ENCODE results near the gene SLC35E1. TPM values are rescaled to one million over a fixed set of nuclear protein-coding genes. Genes with fewer than 3 reads are reported as not detected.

SLC35E1 gene
- total RNA-seq, 1 experiment from 2014 or later = 35.8 TPM

DNA sequence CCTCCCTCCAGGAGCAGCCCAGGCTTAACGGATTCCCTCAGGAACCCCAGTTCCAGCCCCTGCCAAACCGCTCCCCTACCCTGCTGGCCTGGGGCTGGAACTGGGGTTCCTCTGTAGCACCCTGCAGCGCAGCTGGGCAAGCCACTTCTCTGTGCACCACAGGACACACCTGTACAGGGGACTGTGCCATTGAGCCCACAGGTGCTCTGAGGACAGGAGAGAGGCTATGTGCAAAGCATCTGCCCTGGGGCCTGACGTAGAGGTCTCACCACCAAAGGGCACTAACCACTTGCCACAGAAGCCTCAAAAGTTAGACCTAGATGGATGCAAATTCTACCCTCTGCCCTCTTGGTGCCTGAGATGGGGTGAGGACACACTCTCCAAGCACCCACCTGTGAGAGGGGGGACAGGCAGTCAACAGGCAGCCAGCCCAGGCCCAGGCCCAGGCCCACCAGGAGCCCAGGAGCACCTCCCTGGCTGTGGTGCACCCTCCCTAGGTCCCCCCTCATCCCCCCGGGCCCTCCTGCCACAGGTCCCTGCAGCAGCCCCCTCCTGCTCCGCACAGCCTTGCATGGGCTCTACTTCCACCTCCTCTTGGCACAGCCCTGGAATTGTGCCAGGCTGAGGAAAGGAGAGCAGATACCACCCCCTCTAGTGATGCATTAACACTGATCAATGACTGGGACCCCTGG, 27.6 kb upstream of the SLC35E1 start:
- WGBS (ENCODE audit: extremely low coverage, insufficient read length, low lambda C conversion rate) = no CpG with 5 or more reads among the region's 6 CpGs
- H3K9me3 Mint-ChIP-seq = no peaks in the 10 kb centered on the region
- no peaks in the 10 kb centered on the region for H3K4me1 ChIP-seq (ENCODE audit: insufficient read depth, low read length)
- peaks cover 11% of the 10 kb centered on the region for H3K79me1 ChIP-seq (ENCODE audit: insufficient read depth, low read depth, low read length, poor library complexity, severe bottlenecking)
- H2AK5ac ChIP-seq (ENCODE audit: insufficient read length, low read length) = no peak overlapping the region
- H2BK120ac ChIP-seq (ENCODE audit: low read depth, low read length, poor library complexity, severe bottlenecking) = no peak overlapping the region
- no peak overlapping the region for H4K8ac ChIP-seq (replicated peaks; ENCODE audit: insufficient read length, low read depth, low read length)
- TF ChIP-seq, protein P1, sequence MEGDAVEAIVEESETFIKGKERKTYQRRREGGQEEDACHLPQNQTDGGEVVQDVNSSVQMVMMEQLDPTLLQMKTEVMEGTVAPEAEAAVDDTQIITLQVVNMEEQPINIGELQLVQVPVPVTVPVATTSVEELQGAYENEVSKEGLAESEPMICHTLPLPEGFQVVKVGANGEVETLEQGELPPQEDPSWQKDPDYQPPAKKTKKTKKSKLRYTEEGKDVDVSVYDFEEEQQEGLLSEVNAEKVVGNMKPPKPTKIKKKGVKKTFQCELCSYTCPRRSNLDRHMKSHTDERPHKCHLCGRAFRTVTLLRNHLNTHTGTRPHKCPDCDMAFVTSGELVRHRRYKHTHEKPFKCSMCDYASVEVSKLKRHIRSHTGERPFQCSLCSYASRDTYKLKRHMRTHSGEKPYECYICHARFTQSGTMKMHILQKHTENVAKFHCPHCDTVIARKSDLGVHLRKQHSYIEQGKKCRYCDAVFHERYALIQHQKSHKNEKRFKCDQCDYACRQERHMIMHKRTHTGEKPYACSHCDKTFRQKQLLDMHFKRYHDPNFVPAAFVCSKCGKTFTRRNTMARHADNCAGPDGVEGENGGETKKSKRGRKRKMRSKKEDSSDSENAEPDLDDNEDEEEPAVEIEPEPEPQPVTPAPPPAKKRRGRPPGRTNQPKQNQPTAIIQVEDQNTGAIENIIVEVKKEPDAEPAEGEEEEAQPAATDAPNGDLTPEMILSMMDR (conservative IDR thresholded peaks at IDR 0.05) = no peak
- H2BK12ac ChIP-seq (ENCODE audit: insufficient read length, low read depth, low read length) = no peak overlapping the region
- no peak overlapping the region for H3K27ac ChIP-seq (ENCODE audit: insufficient read length, low read depth, low read length)
- peaks cover 4% of the 10 kb centered on the region for H4K20me1 ChIP-seq (ENCODE audit: control insufficient read depth, insufficient read depth, insufficient read length)
- H3K14ac ChIP-seq (ENCODE audit: insufficient read depth, low read length) = no peak overlapping the region; the same call in 1 of the 2 replicates
- peak overlapping the region in 2 of 3 experiments; percentile 12 to 76; a peak in 2 of 7 replicates for H3K27ac Mint-ChIP-seq
- H3K9me3 ChIP-seq (ENCODE audit: control insufficient read depth, low read depth, low read length) = no peaks in the 10 kb centered on the region
- H2BK20ac ChIP-seq (ENCODE audit: low read depth, low read length, poor library complexity, severe bottlenecking) = no peak overlapping the region
- no peak overlapping the region for H3T11ph ChIP-seq (ENCODE audit: low read length)
- H3K4me2 ChIP-seq (ENCODE audit: insufficient read depth, insufficient read length, low read length) = no peak overlapping the region
- no peaks in the 10 kb centered on the region for H3K36me3 Mint-ChIP-seq (ENCODE audit: insufficient read depth in 1 of 3, low read depth in 3 of 3)
- H4K91ac ChIP-seq (ENCODE audit: insufficient read length, low read depth, low read length) = no peak overlapping the region
- no peaks in the 10 kb centered on the region for H3K23me2 ChIP-seq (ENCODE audit: insufficient read length, low read depth, low read length, poor library complexity, severe bottlenecking)
- no peak overlapping the region for H3K56ac ChIP-seq (ENCODE audit: insufficient read length, low read depth, low read length)
- no peak overlapping the region for H2AFZ ChIP-seq (ENCODE audit: low read length)
- DNase-seq = no peak
- H2BK15ac ChIP-seq (ENCODE audit: low read depth, low read length) = no peak overlapping the region
- no peaks in the 10 kb centered on the region; a peak in 1 of 4 replicates for H3K4me1 Mint-ChIP-seq
- H3K27me3 ChIP-seq (ENCODE audit: insufficient read depth, low read length) = no peaks in the 10 kb centered on the region
- H3K27me3 Mint-ChIP-seq (ENCODE audit: low read depth) = no peaks in the 10 kb centered on the region
- no peak overlapping the region for H3K4me3 Mint-ChIP-seq
- no peak overlapping the region for H4K5ac ChIP-seq (ENCODE audit: insufficient read length, low read depth, low read length)
- no peak overlapping the region for H2BK5ac ChIP-seq (ENCODE audit: insufficient read length, low read length)
- H3K4ac ChIP-seq (ENCODE audit: low read depth, low read length) = no peak overlapping the region
- peaks cover 23% of the 10 kb centered on the region; the same call in 1 of the 2 replicates for H3K79me2 ChIP-seq (ENCODE audit: insufficient read depth, low read length)
- H3K18ac ChIP-seq (ENCODE audit: insufficient read length, low read depth, low read length) = no peak overlapping the region
- no peak overlapping the region for H3K23ac ChIP-seq (ENCODE audit: insufficient read length, low read depth, low read length)
- H3K9ac ChIP-seq (ENCODE audit: extremely low read depth, insufficient read length, low read length) = no peak overlapping the region
